Esophagus muscularis mucosa (tissue), 4 donors: Measurements from ENCODE around the gene OR8B8. TPM values are rescaled to one million over a fixed set of nuclear protein-coding genes. Genes with fewer than 3 reads are reported as not detected.

Source experiments
- DNase-seq: peaks from one replicate; pipeline ENCODE4 v3.0.0-alpha.2; 2017; ENCODE audit errors: extremely low spot score
- H3K27ac ChIP-seq, 4 donors: fragments of 200-600 bp; sonication (generic); replicated peaks in 1 of 4; 1 replicate in 3 of 4; 2 replicates in 1 of 4; pipeline ENCODE4 v1.5.1; 2016 to 2019; ENCODE audit warnings: mild to moderate bottlenecking in 1 of 4
- H3K27me3 ChIP-seq, 4 donors: fragments of 200-600 bp; sonication (generic); one replicate each; pipeline versions ENCODE4 v1.5.1 to v1.6.0; 2016 to 2019
- H3K36me3 ChIP-seq, 4 donors: fragments of 200-600 bp; sonication (generic); one replicate each; pipeline ENCODE4 v1.5.1; 2016 to 2019
- H3K4me1 ChIP-seq, 4 donors: fragments of 200-600 bp; sonication (generic); one replicate each; pipeline ENCODE4 v1.5.1; 2016 to 2019
- H3K4me3 ChIP-seq, 4 donors: fragments of 200-600 bp; sonication (generic); 1 replicate in 2 of 4; 2 replicates in 2 of 4; pipeline ENCODE4 v1.5.1; 2016 to 2019; ENCODE audit warnings: mild to moderate bottlenecking in 4 of 4, moderate library complexity in 1 of 4
- H3K9me3 ChIP-seq, 4 donors: fragments of 200-600 bp; sonication (generic); 1 replicate in 3 of 4; 2 replicates in 1 of 4; pipeline ENCODE4 v1.5.1; 2016 to 2019
- EP300 ChIP-seq: sonication (generic); formaldehyde crosslinking; IDR thresholded peaks from one replicate; pipeline ENCODE4 v1.6.1; 2017; ENCODE audit warnings: antibody characterized with exemption
- POLR2A ChIP-seq: fragments of 450-650 bp; IDR thresholded peaks from one replicate; pipeline ENCODE4 v1.6.1; 2017; ENCODE audit warnings: antibody characterized with exemption, moderate library complexity, mild to moderate bottlenecking, low read depth
- POLR2AphosphoS5 ChIP-seq, 2 donors: sonication (generic); formaldehyde crosslinking; IDR thresholded peaks; one replicate each; pipeline ENCODE4 v1.6.1; 2017; ENCODE audit warnings: antibody characterized with exemption in 2 of 2
- WGBS: methylation state at CpG from one replicate; pipeline ENCODE4 v1.1.5; 2018; 5-methylcytosine and 5-hydroxymethylcytosine counted together
- intact Hi-C: fragments of 100-400 bp; cut with DNase I; formaldehyde crosslinking; loops from one replicate; pipeline ENCODE4 v1.15.1; 2023
- total RNA-seq, 4 donors: library from RNA; depleted of rRNA; stranded (reverse); fragments of >200 nt; gene quantifications; one replicate each; pipeline versions ENCODE4 v1.1.0 to v1.2.1, GENCODE V29; 2016
- TF ChIP-seq, protein P1 (sequence below), 3 experiments: fragments of 200-600 bp in 2 of 3; fragments of 450-650 bp in 1 of 3; sonication (generic) in 2 of 3; IDR thresholded peaks; one replicate each; pipeline ENCODE4 v1.5.1; 2017 to 2019; ENCODE audit warnings: antibody characterized with exemption in 3 of 3, mild to moderate bottlenecking in 2 of 3, moderate library complexity in 1 of 3

Gene OR8B8, protein sequence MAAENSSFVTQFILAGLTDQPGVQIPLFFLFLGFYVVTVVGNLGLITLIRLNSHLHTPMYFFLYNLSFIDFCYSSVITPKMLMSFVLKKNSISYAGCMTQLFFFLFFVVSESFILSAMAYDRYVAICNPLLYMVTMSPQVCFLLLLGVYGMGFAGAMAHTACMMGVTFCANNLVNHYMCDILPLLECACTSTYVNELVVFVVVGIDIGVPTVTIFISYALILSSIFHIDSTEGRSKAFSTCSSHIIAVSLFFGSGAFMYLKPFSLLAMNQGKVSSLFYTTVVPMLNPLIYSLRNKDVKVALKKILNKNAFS
- total RNA-seq: not detected

GRCh38 chr11:124445646-124446150 is at the start of gene OR8B8:
OR8B8 (minus strand) TSS chr11:124445696; CDS start chr11:124441085, 4,611 bp downstream.
- Histone ChIP-seq H3K36me3 (no peaks in the 10 kb centered on the region), H3K27ac (no peak within 1 kb of the TSS), H3K9me3 (no peaks in the 10 kb centered on the region), H3K4me3 (no peak within 1 kb of the TSS), H3K4me1 (no peaks in the 10 kb centered on the region), H3K27me3 (peaks cover 0 to 4% (median 0%) of the 10 kb centered on the region in 4 donors)
- no peak for DNase-seq
- intact Hi-C loops: no loop called here
- WGBS: 86% methylated on average over 1 of the region's 1 CpG
- TF ChIP-seq, protein P1, sequence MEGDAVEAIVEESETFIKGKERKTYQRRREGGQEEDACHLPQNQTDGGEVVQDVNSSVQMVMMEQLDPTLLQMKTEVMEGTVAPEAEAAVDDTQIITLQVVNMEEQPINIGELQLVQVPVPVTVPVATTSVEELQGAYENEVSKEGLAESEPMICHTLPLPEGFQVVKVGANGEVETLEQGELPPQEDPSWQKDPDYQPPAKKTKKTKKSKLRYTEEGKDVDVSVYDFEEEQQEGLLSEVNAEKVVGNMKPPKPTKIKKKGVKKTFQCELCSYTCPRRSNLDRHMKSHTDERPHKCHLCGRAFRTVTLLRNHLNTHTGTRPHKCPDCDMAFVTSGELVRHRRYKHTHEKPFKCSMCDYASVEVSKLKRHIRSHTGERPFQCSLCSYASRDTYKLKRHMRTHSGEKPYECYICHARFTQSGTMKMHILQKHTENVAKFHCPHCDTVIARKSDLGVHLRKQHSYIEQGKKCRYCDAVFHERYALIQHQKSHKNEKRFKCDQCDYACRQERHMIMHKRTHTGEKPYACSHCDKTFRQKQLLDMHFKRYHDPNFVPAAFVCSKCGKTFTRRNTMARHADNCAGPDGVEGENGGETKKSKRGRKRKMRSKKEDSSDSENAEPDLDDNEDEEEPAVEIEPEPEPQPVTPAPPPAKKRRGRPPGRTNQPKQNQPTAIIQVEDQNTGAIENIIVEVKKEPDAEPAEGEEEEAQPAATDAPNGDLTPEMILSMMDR (IDR thresholded peaks at IDR 0.05): no peak
- TF ChIP-seq EP300 (no peak), POLR2A (no peak), POLR2AphosphoS5 (IDR thresholded peaks at IDR 0.05) (no peak)

- TF ChIP-seq POLR2A (no peak), POLR2AphosphoS5 (IDR thresholded peaks at IDR 0.05) (no peak), EP300 (no peak)
- TF ChIP-seq, protein P1 (IDR thresholded peaks at IDR 0.05): no peak
- intact Hi-C loops: no loop called here
- no peak overlapping the region for H3K27ac ChIP-seq
- no peak overlapping the region for H3K4me3 ChIP-seq
- no peak for DNase-seq
- 82% methylated on average over 3 of the region's 4 CpGs for WGBS
- no peaks in the 10 kb centered on the region for H3K36me3 ChIP-seq
- no peaks in the 10 kb centered on the region for H3K9me3 ChIP-seq
- no peaks in the 10 kb centered on the region for H3K27me3 ChIP-seq
- no peaks in the 10 kb centered on the region for H3K4me1 ChIP-seq
Observed at GRCh38 chr11:124493016-124493655, 47.6 kb upstream of the OR8B8 start.

GRCh38 chr11:124483422-124483821 is 37.9 kb upstream of the OR8B8 start:
- Histone ChIP-seq H3K36me3 (no peaks in the 10 kb centered on the region), H3K4me1 (no peaks in the 10 kb centered on the region), H3K9me3 (no peaks in the 10 kb centered on the region), H3K4me3 (no peak overlapping the region), H3K27me3 (no peaks in the 10 kb centered on the region), H3K27ac (no peak overlapping the region)
- no peak for TF ChIP-seq EP300
- TF ChIP-seq POLR2AphosphoS5 (IDR thresholded peaks at IDR 0.05): no peak
- TF ChIP-seq, protein P1 (IDR thresholded peaks at IDR 0.05): no peak
- TF ChIP-seq POLR2A: no peak
- intact Hi-C loops: no loop called here
- WGBS: 79% methylated on average over 4 of the region's 4 CpGs
- no peak for DNase-seq

GRCh38 chr11:124482362-124483147 is 37.1 kb upstream of the OR8B8 start:
- DNase-seq: no peak
- no peak overlapping the region for H3K4me3 ChIP-seq
- TF ChIP-seq EP300: no peak
- no peak for TF ChIP-seq POLR2AphosphoS5 (IDR thresholded peaks at IDR 0.05)
- TF ChIP-seq, protein P1 (IDR thresholded peaks at IDR 0.05): no peak
- no peak for TF ChIP-seq POLR2A
- no peaks in the 10 kb centered on the region for H3K36me3 ChIP-seq
- intact Hi-C loops: no loop called here
- 73% methylated on average over 9 of the region's 9 CpGs for WGBS
- H3K27me3 ChIP-seq: no peaks in the 10 kb centered on the region
- no peaks in the 10 kb centered on the region for H3K4me1 ChIP-seq
- H3K27ac ChIP-seq: no peak overlapping the region
- no peaks in the 10 kb centered on the region for H3K9me3 ChIP-seq
